GM10266 (cell line): ENCODE results near the gene ANAPC2.

Experiments
- DNase-seq: peaks from one replicate; pipeline ENCODE4 v3.0.0; 2012; ENCODE audit errors: extremely low spot score
- CTCF ChIP-seq: IDR thresholded peaks from 2 replicates; pipeline ENCODE4 v1.5.1; 2012; ENCODE audit warnings: mild to moderate bottlenecking, low read depth; ENCODE audit not compliant: control insufficient read depth, insufficient read depth; ENCODE audit errors: missing control alignments

ANAPC2 gene

GRCh38 chr9:137152844-137153405, 35.4 kb downstream of the ANAPC2 start:
- no peak for DNase-seq
- TF ChIP-seq CTCF = no peak

- TF ChIP-seq CTCF = no peak
- DNase-seq = peak; percentile 94
These were observed 37.5 kb downstream of the ANAPC2 start for GRCh38 chr9:137150617-137151457.

- peak; percentile 92 for DNase-seq
- no peak for TF ChIP-seq CTCF
These were observed 38.3 kb downstream of the ANAPC2 start for GRCh38 chr9:137149942-137150616.

GRCh38 chr9:137149363-137149762, 39.0 kb downstream of the ANAPC2 start:
- no peak for DNase-seq
- TF ChIP-seq CTCF = no peak

GRCh38 chr9:137148661-137149060, 39.7 kb downstream of the ANAPC2 start:
- DNase-seq = no peak

GRCh38 chr9:137148242-137148641, 40.1 kb downstream of the ANAPC2 start:
- no peak for TF ChIP-seq CTCF
- no peak for DNase-seq

More at GRCh38 chr9:137148661-137149060, 39.7 kb downstream of the ANAPC2 start:
- TF ChIP-seq CTCF = no peak
